Heart left ventricle (tissue), 16 donors: ENCODE data around the gene FLNB. TPM values are rescaled to one million over a fixed set of nuclear protein-coding genes. Genes with fewer than 3 reads are reported as not detected.
"Not testable (repeated sequence)": the region's sequence is repeated elsewhere in the genome, so short reads cannot be mapped to it uniquely, and the experiment has no call there.

Experiments used
- ATAC-seq, 4 donors: fragments of 200-7000 bp; cut with Tn5 transposase; one replicate each; pipeline ENCODE4 v1.9.1; 2020 to 2022; ENCODE audit warnings: moderate library complexity in 4 of 4, mild to moderate bottlenecking in 3 of 4, moderate number of reproducible peaks in 1 of 4
- DNase-seq, 5 donors: peaks; one replicate each; pipeline ENCODE4 v3.0.0-alpha.2; 2020
- H3K27ac ChIP-seq, 12 donors: fragments of 200-600 bp; sonication (generic) in 4 of 12; one replicate each; pipeline versions ENCODE4 v1.5.0 to v1.8.0; 2016 to 2022; ENCODE audit warnings: mild to moderate bottlenecking in 2 of 12
- H3K27me3 ChIP-seq, 9 donors: fragments of 200-600 bp; sonication (generic) in 2 of 9; one replicate each; pipeline versions ENCODE4 v1.5.1 to v1.8.0; 2016 to 2022; ENCODE audit warnings: mild to moderate bottlenecking in 3 of 9
- H3K36me3 ChIP-seq, 9 donors: fragments of 200-600 bp; sonication (generic) in 2 of 9; one replicate each; pipeline versions ENCODE4 v1.5.0 to v1.8.0; 2018 to 2022; ENCODE audit warnings: mild to moderate bottlenecking in 2 of 9
- H3K4me1 ChIP-seq, 12 donors: fragments of 200-600 bp; sonication (generic) in 4 of 12; one replicate each; pipeline versions ENCODE4 v1.5.0 to v1.8.0; 2016 to 2022; ENCODE audit warnings: mild to moderate bottlenecking in 3 of 12
- H3K4me3 ChIP-seq, 12 donors: fragments of 200-600 bp; sonication (generic) in 4 of 12; one replicate each; pipeline versions ENCODE4 v1.5.0 to v1.8.0; 2017 to 2022; ENCODE audit warnings: mild to moderate bottlenecking in 9 of 12, moderate library complexity in 4 of 12
- H3K9me3 ChIP-seq, 12 donors: fragments of 200-600 bp; sonication (generic) in 4 of 12; one replicate each; pipeline versions ENCODE4 v1.5.0 to v1.8.0; 2016 to 2022; ENCODE audit warnings: mild to moderate bottlenecking in 1 of 12
- POLR2A ChIP-seq, 2 donors: fragments of 450-650 bp; IDR thresholded peaks; one replicate each; pipeline ENCODE4 v1.6.1; 2017; ENCODE audit warnings: antibody characterized with exemption in 2 of 2, mild to moderate bottlenecking in 2 of 2, moderate library complexity in 2 of 2
- WGBS, 4 donors: extraction: QIAGEN DNeasy Blood & Tissue Kit in 2 of 4; methylation state at CpG; one replicate each; pipeline versions ENCODE4 v1.1.5 to v1.1.7; 2013 to 2018; 5-methylcytosine and 5-hydroxymethylcytosine counted together
- intact Hi-C, 10 donors: fragments of 100-400 bp; cut with DNase I; formaldehyde crosslinking; loops; one replicate each; pipeline versions ENCODE4 v1.11.1 to v1.14.2; 2022
- polyA plus RNA-seq, 2 donors: library from polyadenylated mRNA; stranded (reverse); fragments of 200-250 nt; gene quantifications; one replicate each; pipeline ENCODE4 v1.2.3, GENCODE V29; 2013
- total RNA-seq, 9 donors: library from RNA; depleted of rRNA in 2 of 9; stranded (reverse); fragments of >200 nt in 2 of 9; fragmentation: NEBNext Ultra II Directional in 3 of 9; extraction: Animal tissue kit (Norgen Biotek cat#: 25700) in 3 of 9; gene quantifications; one replicate each; pipeline versions ENCODE4 v1.1.0 to v1.2.4, GENCODE V29; 2016 to 2023
- TF ChIP-seq, protein P1 (sequence below), 12 donors: fragments of 200-600 bp; sonication (generic) in 4 of 12; IDR thresholded peaks; one replicate each; pipeline versions ENCODE4 v1.5.0 to v1.8.0; 2018 to 2022; ENCODE audit warnings: antibody characterized with exemption in 12 of 12, mild to moderate bottlenecking in 5 of 12
- donor health status: ischemic (EF 13 %, LVEDD 7.1; RV severe dilation, severe dysfunction).
- donor health status: healthy with polysubstance abuse.
- donor health status: DM: no; HTN: yes; CAD: no.
- donor health status: DM: no; HTN: no; CAD: no.
- donor health status: ischemic (EF 25% LVEDD 6.9; RV normal size, moderate dysfunction).
- donor health status: ischemic (EF 25% LVEDD 5.7; RV mildly dilated, moderate dysfunction).
- donor health status: healthy.
- donor health status: DM: yes; HTN: yes; CAD: no.
- donor health status: ischemic (EF 35%, LVEDD 5.7; RV mildly dilated, moderate dysfunction).
- donor health status: nonischemic (EF 11% LVEDD 7.7; RV severe dilation, severe dysfunction).
- donor health status: DM: yes; HTN: yes; CAD: no.
- donor health status: PGD.
- donor health status: ischemic (EF 29% LVEDD 5.4; RV normal size, mild dysfunction).
- donor health status: nonischemic (EF 23%, LVEDD 6.1; RV moderate dilation, normal function).

Gene FLNB
- total and polyA plus RNA-seq, 11 donors, result 30.5 to 75.6 (median 40.6) TPM

DNA sequence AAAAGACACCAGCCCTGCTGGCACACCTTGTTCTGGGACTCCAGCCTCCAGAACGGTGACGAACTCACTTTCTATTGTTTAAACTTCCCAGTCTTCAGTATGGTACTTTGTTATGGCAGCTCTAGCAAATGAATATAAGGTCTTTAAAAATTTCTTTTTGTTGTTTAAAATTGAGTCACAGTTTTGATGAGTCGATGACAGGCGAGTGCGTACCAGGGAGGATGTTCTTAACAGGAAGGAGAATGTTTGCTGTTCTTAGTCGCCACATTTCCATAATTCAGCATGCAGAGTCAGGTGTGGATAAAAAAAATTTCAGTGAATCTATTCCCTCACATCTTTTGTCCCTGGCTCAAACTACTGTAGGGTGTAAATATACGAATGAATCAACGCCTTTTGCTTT lies 190.1 kb downstream of the FLNB start:
- H3K4me3 ChIP-seq, result no peak overlapping the region
- intact Hi-C loops, result no loop called here
- WGBS, 4 donors, result 63 to 76% (median 72%) methylated on average over 8 of the region's 8 CpGs
- DNase-seq, result peak in 1 of 5 donors; percentile 0
- no peak for ATAC-seq
- H3K27ac ChIP-seq, result peak overlapping the region; percentile 20 to 80 (median 46)
- H3K27me3 ChIP-seq, result no peaks in the 10 kb centered on the region
- peaks cover 0 to 32% (median 14%) of the 10 kb centered on the region in 12 donors for H3K4me1 ChIP-seq
- TF ChIP-seq, protein P1, sequence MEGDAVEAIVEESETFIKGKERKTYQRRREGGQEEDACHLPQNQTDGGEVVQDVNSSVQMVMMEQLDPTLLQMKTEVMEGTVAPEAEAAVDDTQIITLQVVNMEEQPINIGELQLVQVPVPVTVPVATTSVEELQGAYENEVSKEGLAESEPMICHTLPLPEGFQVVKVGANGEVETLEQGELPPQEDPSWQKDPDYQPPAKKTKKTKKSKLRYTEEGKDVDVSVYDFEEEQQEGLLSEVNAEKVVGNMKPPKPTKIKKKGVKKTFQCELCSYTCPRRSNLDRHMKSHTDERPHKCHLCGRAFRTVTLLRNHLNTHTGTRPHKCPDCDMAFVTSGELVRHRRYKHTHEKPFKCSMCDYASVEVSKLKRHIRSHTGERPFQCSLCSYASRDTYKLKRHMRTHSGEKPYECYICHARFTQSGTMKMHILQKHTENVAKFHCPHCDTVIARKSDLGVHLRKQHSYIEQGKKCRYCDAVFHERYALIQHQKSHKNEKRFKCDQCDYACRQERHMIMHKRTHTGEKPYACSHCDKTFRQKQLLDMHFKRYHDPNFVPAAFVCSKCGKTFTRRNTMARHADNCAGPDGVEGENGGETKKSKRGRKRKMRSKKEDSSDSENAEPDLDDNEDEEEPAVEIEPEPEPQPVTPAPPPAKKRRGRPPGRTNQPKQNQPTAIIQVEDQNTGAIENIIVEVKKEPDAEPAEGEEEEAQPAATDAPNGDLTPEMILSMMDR (IDR thresholded peaks at IDR 0.05), result no peak
- no peak for TF ChIP-seq POLR2A (IDR thresholded peaks at IDR 0.05)
- H3K36me3 ChIP-seq, result no peaks in the 10 kb centered on the region
- H3K9me3 ChIP-seq, result peaks cover 0 to 7% (median 0%) of the 10 kb centered on the region in 12 donors

DNA sequence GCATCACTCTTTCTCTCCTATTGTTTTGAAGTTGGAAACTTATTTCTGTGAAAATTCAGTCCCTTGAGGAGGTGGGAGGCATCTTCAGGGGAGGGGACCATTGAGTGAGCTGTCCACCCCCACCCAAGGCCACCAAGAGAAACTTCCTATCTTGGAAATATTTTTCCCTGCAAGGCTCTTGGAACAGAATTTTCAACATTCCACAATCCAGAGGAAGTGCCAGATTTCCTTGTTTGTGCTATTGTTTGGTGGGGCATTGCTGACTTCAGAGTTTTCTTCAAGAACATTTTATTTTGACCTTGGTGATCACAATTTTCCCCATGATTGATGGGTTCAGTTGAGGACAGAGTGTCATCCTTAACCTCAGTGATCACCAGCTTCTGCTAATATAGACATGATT lies 190.6 kb downstream of the FLNB start:
- Histone ChIP-seq H3K27ac (peak overlapping the region; percentile 20 to 80 (median 50)), H3K4me3 (no peak overlapping the region), H3K36me3 (no peaks in the 10 kb centered on the region), H3K27me3 (no peaks in the 10 kb centered on the region), H3K9me3 (peaks cover 0 to 7% (median 0%) of the 10 kb centered on the region in 12 donors), H3K4me1 (peaks cover 0 to 32% (median 14%) of the 10 kb centered on the region in 12 donors)
- intact Hi-C loops, result no loop called here
- TF ChIP-seq, protein P1 (IDR thresholded peaks at IDR 0.05), result no peak
- TF ChIP-seq POLR2A (IDR thresholded peaks at IDR 0.05), result no peak
- peak in 1 of 5 donors; percentile 7 for DNase-seq
- peak in 3 of 4 donors; percentile 22 to 63 (median 29) for ATAC-seq

DNA sequence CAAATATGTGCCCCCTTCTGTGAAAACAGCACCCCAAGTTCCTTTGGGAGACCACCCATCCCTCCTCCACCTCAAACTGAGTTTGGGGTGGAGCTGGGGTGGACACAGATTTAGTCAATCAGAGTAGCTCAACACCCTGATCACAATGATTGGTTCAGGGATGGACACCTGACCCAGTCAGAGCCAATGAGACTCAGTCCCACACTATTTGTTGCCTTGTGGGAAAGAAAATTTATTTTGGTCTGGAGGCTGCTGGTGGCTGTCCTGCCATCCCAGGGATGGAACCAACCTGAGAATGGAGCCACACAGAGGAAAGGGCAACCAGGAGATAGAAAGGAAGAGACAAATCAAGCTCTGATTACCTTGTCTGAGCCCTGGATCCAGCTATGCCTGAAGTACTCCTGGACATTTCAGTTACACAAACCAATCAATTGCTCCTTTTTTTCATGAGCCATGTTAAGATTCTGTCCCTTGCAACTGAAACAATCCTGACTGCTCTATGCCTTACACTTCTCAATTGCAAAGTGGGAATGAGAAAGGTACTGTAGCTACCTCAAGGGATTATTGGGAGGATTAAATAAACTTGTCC lies 192.0 kb downstream of the FLNB start:
- DNase-seq (no peak), ATAC-seq (no peak)
- no peak overlapping the region for H3K4me3 ChIP-seq
- no peak for TF ChIP-seq POLR2A (IDR thresholded peaks at IDR 0.05)
- TF ChIP-seq, protein P1 (IDR thresholded peaks at IDR 0.05), result no peak
- peaks cover 0 to 32% (median 14%) of the 10 kb centered on the region in 12 donors for H3K4me1 ChIP-seq
- peak overlapping the region in 4 of 12 donors; percentile 17 to 77 (median 60) for H3K27ac ChIP-seq
- no peaks in the 10 kb centered on the region for H3K36me3 ChIP-seq
- H3K9me3 ChIP-seq, result peaks cover 0 to 7% (median 0%) of the 10 kb centered on the region in 12 donors
- H3K27me3 ChIP-seq, result no peaks in the 10 kb centered on the region
- intact Hi-C loops, result no loop called here

DNA sequence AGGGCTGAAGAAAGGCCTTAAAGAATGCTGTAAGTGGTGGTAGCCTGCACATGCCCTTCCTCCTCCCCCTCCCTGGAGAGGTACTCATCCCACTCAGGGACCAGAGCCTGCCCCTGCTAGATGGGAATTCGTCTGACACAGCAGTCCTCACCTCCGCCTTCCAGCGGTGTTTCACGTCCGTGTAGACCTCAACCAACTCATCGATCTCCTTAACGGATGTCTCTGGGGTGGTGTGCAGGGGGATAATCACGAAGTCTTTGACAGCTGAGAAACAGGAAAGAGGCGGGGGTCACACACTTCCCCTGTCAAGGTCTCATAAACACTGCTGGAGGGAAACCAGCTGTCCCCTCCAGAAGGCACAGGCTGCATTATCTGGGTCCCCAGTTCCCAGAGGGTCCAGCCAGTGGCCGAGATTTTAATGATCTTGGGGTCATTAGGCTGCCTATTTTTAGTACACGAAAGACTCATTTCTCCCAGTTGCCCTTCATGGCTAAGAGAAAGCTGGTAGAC lies 192.7 kb downstream of the FLNB start:
- peak overlapping the region in 6 of 12 donors; percentile 17 to 56 (median 24) for H3K27ac ChIP-seq
- DNase-seq (peak in 1 of 5 donors; percentile 19), ATAC-seq (no peak)
- no peak overlapping the region for H3K4me3 ChIP-seq
- H3K9me3 ChIP-seq, result peaks cover 0 to 7% (median 0%) of the 10 kb centered on the region in 12 donors
- TF ChIP-seq, protein P1 (IDR thresholded peaks at IDR 0.05), result no peak
- TF ChIP-seq POLR2A (IDR thresholded peaks at IDR 0.05), result no peak
- no peaks in the 10 kb centered on the region for H3K27me3 ChIP-seq
- WGBS, 4 donors, result 35 to 44% (median 43%) methylated on average over 10 to 11 of the region's 11 CpGs
- intact Hi-C loops, result no loop called here
- H3K36me3 ChIP-seq, result no peaks in the 10 kb centered on the region
- H3K4me1 ChIP-seq, result peaks cover 0 to 32% (median 14%) of the 10 kb centered on the region in 12 donors

DNA sequence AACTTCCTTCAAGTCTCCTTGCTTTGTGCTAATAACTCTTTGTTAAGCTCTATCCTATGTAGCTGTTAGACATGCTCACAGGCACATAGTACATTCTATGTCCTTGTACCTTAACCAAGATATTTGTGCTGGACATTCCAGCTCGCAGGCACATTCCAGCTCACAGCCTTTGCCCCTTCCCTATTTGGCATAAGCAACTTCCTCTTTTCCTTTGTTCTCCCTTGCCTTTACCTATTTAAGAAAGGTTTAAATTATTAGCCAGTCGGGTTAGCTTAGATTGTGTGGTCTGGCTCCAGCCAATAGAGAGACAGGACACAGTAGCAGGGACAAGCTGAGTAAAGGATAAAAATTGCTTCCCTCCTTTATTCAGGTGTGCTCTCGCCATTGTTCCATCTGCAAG lies 193.2 kb downstream of the FLNB start:
- H3K27ac ChIP-seq, result peak overlapping the region in 3 of 12 donors; percentile 17 to 30 (median 25)
- ATAC-seq, DNase-seq, H3K9me3 ChIP-seq, H3K4me3 ChIP-seq, H3K27me3 ChIP-seq, H3K36me3 ChIP-seq, intact Hi-C loops: not testable (repeated sequence)
- peaks cover 0 to 32% (median 14%) of the 10 kb centered on the region in 12 donors for H3K4me1 ChIP-seq
- WGBS, 4 donors, result 47 to 61% (median 54%) methylated on average over 3 of the region's 3 CpGs
